Astrocyte (in vitro differentiated cells and primary cell): ENCODE data around the gene STOX1.

Source experiments
- CTCF ChIP-seq: IDR thresholded peaks from 2 replicates; pipeline ENCODE4 v1.5.1; 2011; ENCODE audit warnings: low read depth, mild to moderate bottlenecking, inconsistent platforms, low read length, moderate library complexity; ENCODE audit not compliant: insufficient read depth
- EZH2 ChIP-seq: IDR thresholded peaks from 2 replicates; pipeline ENCODE4 v1.6.1; 2012; ENCODE audit warnings: mild to moderate bottlenecking, low read length, inconsistent platforms; ENCODE audit not compliant: insufficient read depth

GRCh38 chr10:68828833-68829232, 1.5 kb downstream of the STOX1 start:
- TF ChIP-seq CTCF (no peak), EZH2 (no peak)
